PC-3 (cell line): Measurements from ENCODE around the gene AGBL1.

Experiments used
- EZH2 ChIP-seq: fragments of 300-600 bp; sonication (generic); IDR thresholded peaks from one replicate; pipeline ENCODE4 v1.6.1; 2017; ENCODE audit warnings: antibody characterized with exemption, mild to moderate bottlenecking, low read length; ENCODE audit not compliant: unreplicated experiment
- EZH2phosphoT487 ChIP-seq: fragments of 300-600 bp; sonication (generic); IDR thresholded peaks from 2 replicates; pipeline ENCODE4 v1.6.1; 2018; ENCODE audit warnings: mild to moderate bottlenecking, antibody characterized with exemption, low read length, borderline replicate concordance
- TF ChIP-seq, protein P1 (sequence below): fragments of 300-600 bp; sonication (generic); conservative IDR thresholded peaks from 2 replicates; pipeline ENCODE4 v1.5.1; 2017; ENCODE audit warnings: antibody characterized with exemption, low read depth, mild to moderate bottlenecking, low read length

DNA sequence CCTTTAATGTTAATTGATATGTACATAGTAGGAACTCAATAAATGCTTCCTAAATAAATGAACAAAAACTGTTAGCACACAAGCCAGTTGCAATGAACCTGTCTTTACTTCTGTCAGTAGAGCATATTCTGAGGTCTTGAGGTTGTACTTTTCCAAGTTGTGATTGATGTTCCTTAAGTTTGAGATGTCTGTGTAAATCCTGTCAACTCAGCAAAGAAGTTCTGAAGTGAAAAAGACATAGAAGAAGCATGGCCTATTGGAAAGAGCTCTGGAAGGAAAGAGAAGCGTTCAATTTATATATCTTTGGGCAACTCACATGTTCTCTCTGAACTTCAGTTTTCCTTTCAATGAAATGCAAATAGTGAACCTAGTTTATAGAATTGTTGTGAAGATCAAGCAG lies 269.9 kb downstream of the AGBL1 start:
- TF ChIP-seq, protein P1, sequence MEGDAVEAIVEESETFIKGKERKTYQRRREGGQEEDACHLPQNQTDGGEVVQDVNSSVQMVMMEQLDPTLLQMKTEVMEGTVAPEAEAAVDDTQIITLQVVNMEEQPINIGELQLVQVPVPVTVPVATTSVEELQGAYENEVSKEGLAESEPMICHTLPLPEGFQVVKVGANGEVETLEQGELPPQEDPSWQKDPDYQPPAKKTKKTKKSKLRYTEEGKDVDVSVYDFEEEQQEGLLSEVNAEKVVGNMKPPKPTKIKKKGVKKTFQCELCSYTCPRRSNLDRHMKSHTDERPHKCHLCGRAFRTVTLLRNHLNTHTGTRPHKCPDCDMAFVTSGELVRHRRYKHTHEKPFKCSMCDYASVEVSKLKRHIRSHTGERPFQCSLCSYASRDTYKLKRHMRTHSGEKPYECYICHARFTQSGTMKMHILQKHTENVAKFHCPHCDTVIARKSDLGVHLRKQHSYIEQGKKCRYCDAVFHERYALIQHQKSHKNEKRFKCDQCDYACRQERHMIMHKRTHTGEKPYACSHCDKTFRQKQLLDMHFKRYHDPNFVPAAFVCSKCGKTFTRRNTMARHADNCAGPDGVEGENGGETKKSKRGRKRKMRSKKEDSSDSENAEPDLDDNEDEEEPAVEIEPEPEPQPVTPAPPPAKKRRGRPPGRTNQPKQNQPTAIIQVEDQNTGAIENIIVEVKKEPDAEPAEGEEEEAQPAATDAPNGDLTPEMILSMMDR, result no peak
- TF ChIP-seq EZH2 (no peak), EZH2phosphoT487 (no peak)
